ENCODE results near the gene TMEM254. TPM values are rescaled to one million over a fixed set of nuclear protein-coding genes. Genes with fewer than 3 reads are reported as not detected.

Gene TMEM254
- total and polyA plus RNA-seq, 2 of the 13 experiments (the other 11 are each of a cell fraction or from before 2014, with no cell fraction given) = 11.2 to 39.0 TPM

DNA sequence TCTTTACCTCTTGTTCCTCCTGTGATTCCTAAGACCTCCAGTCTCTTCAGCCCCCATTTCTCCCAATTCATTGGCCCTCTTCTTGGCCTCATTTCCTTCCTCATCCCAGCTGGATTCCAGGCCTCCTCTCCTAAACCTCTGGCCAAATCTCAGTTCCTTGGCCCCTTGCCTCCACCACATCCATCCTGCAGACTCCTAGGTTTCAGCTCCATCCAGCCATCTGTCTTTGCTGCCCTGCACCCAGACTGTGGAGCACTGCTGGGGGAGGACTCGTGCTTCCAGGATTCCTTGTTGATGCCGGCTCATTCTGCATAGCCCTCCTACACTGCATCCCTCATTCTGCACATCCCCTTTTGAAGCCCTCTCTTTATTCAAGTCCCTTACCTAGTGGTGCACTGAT is 60.8 kb downstream of the TMEM254 start (continued):
- no peak for TF ChIP-seq YEATS4 (CRISPR knock-in tag; IDR thresholded peaks at IDR 0.05; ENCODE audit: borderline replicate concordance)
- TF ChIP-seq, protein P1, sequence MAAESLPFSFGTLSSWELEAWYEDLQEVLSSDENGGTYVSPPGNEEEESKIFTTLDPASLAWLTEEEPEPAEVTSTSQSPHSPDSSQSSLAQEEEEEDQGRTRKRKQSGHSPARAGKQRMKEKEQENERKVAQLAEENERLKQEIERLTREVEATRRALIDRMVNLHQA (CRISPR knock-in tag; IDR thresholded peaks at IDR 0.05) = no peak
- TF ChIP-seq NAIF1 (CRISPR knock-in tag; IDR thresholded peaks at IDR 0.05; ENCODE audit: borderline replicate concordance) = no peak
- no peak for TF ChIP-seq ZNF468 (CRISPR knock-in tag; IDR thresholded peaks at IDR 0.05)
- TF ChIP-seq, protein P2, sequence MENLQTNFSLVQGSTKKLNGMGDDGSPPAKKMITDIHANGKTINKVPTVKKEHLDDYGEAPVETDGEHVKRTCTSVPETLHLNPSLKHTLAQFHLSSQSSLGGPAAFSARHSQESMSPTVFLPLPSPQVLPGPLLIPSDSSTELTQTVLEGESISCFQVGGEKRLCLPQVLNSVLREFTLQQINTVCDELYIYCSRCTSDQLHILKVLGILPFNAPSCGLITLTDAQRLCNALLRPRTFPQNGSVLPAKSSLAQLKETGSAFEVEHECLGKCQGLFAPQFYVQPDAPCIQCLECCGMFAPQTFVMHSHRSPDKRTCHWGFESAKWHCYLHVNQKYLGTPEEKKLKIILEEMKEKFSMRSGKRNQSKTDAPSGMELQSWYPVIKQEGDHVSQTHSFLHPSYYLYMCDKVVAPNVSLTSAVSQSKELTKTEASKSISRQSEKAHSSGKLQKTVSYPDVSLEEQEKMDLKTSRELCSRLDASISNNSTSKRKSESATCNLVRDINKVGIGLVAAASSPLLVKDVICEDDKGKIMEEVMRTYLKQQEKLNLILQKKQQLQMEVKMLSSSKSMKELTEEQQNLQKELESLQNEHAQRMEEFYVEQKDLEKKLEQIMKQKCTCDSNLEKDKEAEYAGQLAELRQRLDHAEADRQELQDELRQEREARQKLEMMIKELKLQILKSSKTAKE (CRISPR knock-in tag; IDR thresholded peaks at IDR 0.05; ENCODE audit: borderline replicate concordance) = no peak
- TF ChIP-seq, protein P3, sequence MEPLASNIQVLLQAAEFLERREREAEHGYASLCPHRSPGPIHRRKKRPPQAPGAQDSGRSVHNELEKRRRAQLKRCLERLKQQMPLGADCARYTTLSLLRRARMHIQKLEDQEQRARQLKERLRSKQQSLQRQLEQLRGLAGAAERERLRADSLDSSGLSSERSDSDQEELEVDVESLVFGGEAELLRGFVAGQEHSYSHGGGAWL (CRISPR knock-in tag; IDR thresholded peaks at IDR 0.05) = no peak
- TF ChIP-seq KMT2A (CRISPR knock-in tag; IDR thresholded peaks at IDR 0.05) = no peak
- no peak for TF ChIP-seq TMF1 (CRISPR knock-in tag; IDR thresholded peaks at IDR 0.05; ENCODE audit: low read depth)

DNA sequence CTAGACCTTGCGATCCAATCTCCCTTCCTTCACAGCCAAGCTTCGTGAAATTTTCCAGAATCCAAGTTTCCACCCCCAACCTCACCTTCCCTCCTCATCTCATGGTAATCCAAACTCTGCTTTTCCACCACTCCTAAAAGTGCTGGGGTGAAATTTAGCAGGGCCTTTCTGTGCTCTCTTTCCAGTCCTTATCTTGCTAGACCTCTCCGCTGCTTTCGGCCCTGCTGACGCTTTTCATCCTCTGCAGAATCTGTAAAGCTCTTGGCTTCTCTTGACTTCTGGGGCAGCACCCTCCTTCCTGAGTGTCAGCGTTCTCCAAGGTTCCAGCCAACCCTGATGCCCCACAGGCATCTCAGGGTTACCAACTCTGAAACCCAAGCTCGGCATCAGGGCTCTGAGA is 61.8 kb downstream of the TMEM254 start:
- FAIRE-seq (no peak), DNase-seq (ENCODE audit: low spot score) (no peak), ATAC-seq (no peak)
- H3K27me3 ChIP-seq (ENCODE audit: control insufficient read depth in 1 of 2, insufficient read depth in 2 of 2, low read length in 2 of 2) = peaks cover 4 to 11% of the 10 kb centered on the region in 2 experiments; a peak in 4 of 5 replicates
- no peaks in the 10 kb centered on the region for H4K20me1 ChIP-seq (ENCODE audit: insufficient read depth, low read length)
- no peak overlapping the region for H3K27ac ChIP-seq (ENCODE audit: extremely low read length, insufficient read depth, low read length)
- H3K9ac ChIP-seq (ENCODE audit: insufficient read depth, low read depth, low read length) = no peak overlapping the region
- no peaks in the 10 kb centered on the region for H3K36me3 ChIP-seq (replicated peaks in 1 of 2; ENCODE audit: control insufficient read depth in 1 of 2, insufficient read depth in 2 of 2, low read length in 2 of 2)
- H3K79me2 ChIP-seq (ENCODE audit: insufficient read depth, low read length) = no peaks in the 10 kb centered on the region
- ChIA-PET POLR2A (no interaction called here), CTCF (ENCODE audit: low intra/inter-chr PET ratio, low total read pairs) (no interaction called here)
- H3K4me1 ChIP-seq (ENCODE audit: insufficient read depth, low read length) = peaks cover 20% of the 10 kb centered on the region
- TF ChIP-seq CCDC6 (CRISPR knock-in tag; IDR thresholded peaks at IDR 0.05) = no peak
- no peak for TF ChIP-seq ZMYM3 (CRISPR knock-in tag; IDR thresholded peaks at IDR 0.05)
- no peak for TF ChIP-seq MTA3 (CRISPR knock-in tag; IDR thresholded peaks at IDR 0.05)
- no peak for TF ChIP-seq ZNF749 (CRISPR knock-in tag; IDR thresholded peaks at IDR 0.05; ENCODE audit: borderline replicate concordance)
- no peak for TF ChIP-seq ZNF607 (CRISPR knock-in tag; IDR thresholded peaks at IDR 0.05; ENCODE audit: borderline replicate concordance)
- H3K4me3 ChIP-seq (replicated peaks in 1 of 3; ENCODE audit: insufficient read depth in 1 of 3, low read depth in 2 of 3, low read length in 3 of 3) = no peak overlapping the region
- in situ Hi-C loops (cut with HindIII; ENCODE audit: extremely low pct_ligation_motif_present, low pct_unique_long_range_greater_than_20kb) (loop anchor here (5.0 kb wide), 1 partner anchor 82 kb away; no protein-coding TSS in a partner anchor), intact Hi-C loops (cut with micrococcal nuclease; ENCODE audit: unreplicated experiment) (loop anchor here (10.0 kb wide), 1 partner anchor 65 kb away; the partner anchor contains the start of gene ANXA11)
- no peak overlapping the region for H2AFZ ChIP-seq (ENCODE audit: low read length)
- 70% methylated on average over 7 of the region's 7 CpGs for WGBS (ENCODE audit: low lambda C conversion rate)
- H3K9me3 ChIP-seq (ENCODE audit: low read length) = no peaks in the 10 kb centered on the region
- BruUV-seq (replicated peaks) = no TSS peak
- no peak overlapping the region for H3K4me2 ChIP-seq (ENCODE audit: low read depth, low read length)
